ENCODE measurements around the gene ARRB1.

DNA sequence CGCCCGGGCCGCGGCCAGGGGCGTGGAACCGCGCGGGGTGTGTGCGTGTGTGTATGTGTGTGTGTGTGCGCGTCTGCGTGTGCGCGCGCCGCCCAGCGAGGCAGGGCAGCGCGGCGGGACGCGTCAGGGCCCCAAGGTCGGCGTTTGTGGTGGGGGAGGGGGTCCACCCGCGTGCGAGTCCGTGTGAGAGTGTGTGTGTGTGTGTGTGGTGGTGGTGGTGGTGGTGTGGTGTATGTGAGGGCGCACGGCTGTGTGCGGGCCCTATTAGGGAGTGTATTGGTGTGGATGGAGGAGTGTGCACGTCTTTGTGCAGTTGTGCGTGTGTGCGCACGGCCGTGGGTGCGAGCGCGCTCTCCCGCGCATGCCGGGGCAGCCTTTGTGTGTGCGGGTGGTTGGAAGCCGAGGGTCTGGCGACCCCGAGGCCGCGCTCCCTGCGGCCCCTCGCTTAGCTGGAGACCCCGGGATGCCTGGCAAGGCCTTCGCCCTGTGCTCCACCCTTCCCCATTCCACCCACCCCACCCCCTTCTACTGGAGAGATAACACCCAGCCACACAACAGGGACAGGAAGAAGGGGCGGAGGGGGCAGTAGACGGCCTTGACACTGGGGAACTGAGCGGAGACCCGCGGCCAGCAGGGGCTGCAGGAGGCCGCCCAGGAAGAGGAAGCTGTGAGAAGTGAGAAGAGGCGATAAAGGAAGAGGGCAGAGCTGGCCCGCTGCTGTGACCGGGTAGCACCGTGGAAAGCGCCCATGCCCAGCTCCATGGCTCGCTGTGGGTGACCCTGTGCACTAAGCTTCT, 528 bp upstream of the ARRB1 start:
- TF ChIP-seq, protein P1, sequence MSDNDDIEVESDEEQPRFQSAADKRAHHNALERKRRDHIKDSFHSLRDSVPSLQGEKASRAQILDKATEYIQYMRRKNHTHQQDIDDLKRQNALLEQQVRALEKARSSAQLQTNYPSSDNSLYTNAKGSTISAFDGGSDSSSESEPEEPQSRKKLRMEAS (IDR thresholded peaks at IDR 0.05; ENCODE audit: low read depth, low read length) = peak; percentile 30
- TF ChIP-seq POLR2A (IDR thresholded peaks at IDR 0.05; ENCODE audit: extremely low read depth, insufficient read length) = peak; percentile 55
- TF ChIP-seq, protein P2, sequence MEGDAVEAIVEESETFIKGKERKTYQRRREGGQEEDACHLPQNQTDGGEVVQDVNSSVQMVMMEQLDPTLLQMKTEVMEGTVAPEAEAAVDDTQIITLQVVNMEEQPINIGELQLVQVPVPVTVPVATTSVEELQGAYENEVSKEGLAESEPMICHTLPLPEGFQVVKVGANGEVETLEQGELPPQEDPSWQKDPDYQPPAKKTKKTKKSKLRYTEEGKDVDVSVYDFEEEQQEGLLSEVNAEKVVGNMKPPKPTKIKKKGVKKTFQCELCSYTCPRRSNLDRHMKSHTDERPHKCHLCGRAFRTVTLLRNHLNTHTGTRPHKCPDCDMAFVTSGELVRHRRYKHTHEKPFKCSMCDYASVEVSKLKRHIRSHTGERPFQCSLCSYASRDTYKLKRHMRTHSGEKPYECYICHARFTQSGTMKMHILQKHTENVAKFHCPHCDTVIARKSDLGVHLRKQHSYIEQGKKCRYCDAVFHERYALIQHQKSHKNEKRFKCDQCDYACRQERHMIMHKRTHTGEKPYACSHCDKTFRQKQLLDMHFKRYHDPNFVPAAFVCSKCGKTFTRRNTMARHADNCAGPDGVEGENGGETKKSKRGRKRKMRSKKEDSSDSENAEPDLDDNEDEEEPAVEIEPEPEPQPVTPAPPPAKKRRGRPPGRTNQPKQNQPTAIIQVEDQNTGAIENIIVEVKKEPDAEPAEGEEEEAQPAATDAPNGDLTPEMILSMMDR (IDR thresholded peaks at IDR 0.05; ENCODE audit: low read depth, low read length) = no peak
- peak; percentile 55 for TF ChIP-seq MYC (IDR thresholded peaks at IDR 0.05; ENCODE audit: low read depth, low read length)
